ENCODE measurements around the gene HES2.
"Not testable (repeated sequence)": the region's sequence is repeated elsewhere in the genome, so short reads cannot be mapped to it uniquely, and the experiment has no call there.

HES2 gene

GRCh38 chr1:6450943-6451373 is 31.2 kb upstream of the HES2 start:
- no peak overlapping the region for H3K4me3 ChIP-seq (ENCODE audit: low read length)
- TF ChIP-seq CTCF (conservative IDR thresholded peaks at IDR 0.05; ENCODE audit: low read depth, low read length) = no peak
- no peak for DNase-seq (ENCODE audit: low read depth)

- DNase-seq (ENCODE audit: low read depth); H3K4me3 ChIP-seq (ENCODE audit: low read length): not testable (repeated sequence)
Measured at GRCh38 chr1:6450486-6450885, 30.8 kb upstream of the HES2 start.

GRCh38 chr1:6450005-6450450 is 30.3 kb upstream of the HES2 start:
- no peak overlapping the region for H3K4me3 ChIP-seq (ENCODE audit: low read length)
- no peak for TF ChIP-seq CTCF (conservative IDR thresholded peaks at IDR 0.05; ENCODE audit: low read depth, low read length)
- no peak for DNase-seq (ENCODE audit: low read depth)

GRCh38 chr1:6448749-6449631 is 29.3 kb upstream of the HES2 start:
- no peak for DNase-seq (ENCODE audit: low read depth)
- H3K4me3 ChIP-seq (ENCODE audit: low read length) = no peak overlapping the region
- peak; percentile 5 for TF ChIP-seq CTCF (conservative IDR thresholded peaks at IDR 0.05; ENCODE audit: low read depth, low read length)

DNA sequence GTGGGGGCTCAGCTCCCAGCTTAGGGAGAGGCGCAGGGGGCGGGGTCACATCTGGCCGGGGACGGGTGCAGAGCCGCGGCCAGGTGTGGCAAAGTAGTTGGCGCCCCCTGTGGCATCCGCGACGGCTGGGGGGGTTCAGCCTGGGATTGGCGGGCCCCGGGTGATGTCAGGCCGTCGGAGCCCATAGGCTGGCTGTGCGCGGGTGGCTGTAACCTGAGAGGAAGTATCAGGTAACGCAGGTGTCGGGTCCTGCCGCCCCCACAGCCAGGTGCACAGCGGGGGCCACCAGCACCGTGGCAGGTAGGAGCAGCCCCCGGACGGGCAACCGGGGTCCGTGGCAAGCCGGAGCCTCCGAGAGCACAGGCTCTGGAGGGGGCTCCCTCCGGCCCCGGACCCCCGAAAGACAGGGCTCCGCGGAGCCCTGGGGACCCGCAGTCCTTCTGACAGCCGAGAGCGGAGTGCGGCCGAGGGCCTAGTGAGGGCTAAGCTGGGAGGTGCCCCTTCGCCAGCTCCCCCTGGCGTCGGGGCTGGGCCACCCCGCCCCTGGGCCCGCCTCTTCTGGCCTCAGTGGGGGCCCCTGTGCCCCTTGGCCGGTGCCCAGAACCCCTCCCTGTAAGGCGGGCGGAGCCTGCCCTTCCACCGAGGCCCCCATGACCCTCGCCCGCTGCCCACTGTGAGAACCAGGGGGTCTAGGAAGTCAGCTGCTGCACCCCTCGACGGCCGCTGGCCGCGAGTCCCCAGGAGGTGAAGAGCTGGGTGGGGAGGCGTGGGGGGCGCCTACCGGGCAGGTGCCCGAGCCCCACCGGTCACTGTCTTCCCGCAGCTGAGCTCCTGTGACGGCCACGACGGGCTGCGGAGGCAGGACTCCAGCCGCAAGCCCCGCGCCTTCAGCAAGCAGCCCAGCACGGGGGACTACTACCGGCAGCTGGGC is 28.4 kb upstream of the HES2 start:
- H3K4me3 ChIP-seq (ENCODE audit: low read length) = no peak overlapping the region
- TF ChIP-seq CTCF (conservative IDR thresholded peaks at IDR 0.05; ENCODE audit: low read depth, low read length) = peak; percentile 22
- no peak for DNase-seq (ENCODE audit: low read depth)

- no peak for DNase-seq (ENCODE audit: low read depth)
- no peak overlapping the region for H3K4me3 ChIP-seq (ENCODE audit: low read length)
- no peak for TF ChIP-seq CTCF (conservative IDR thresholded peaks at IDR 0.05; ENCODE audit: low read depth, low read length)
Measured at GRCh38 chr1:6447016-6447817, 27.5 kb upstream of the HES2 start.

DNA sequence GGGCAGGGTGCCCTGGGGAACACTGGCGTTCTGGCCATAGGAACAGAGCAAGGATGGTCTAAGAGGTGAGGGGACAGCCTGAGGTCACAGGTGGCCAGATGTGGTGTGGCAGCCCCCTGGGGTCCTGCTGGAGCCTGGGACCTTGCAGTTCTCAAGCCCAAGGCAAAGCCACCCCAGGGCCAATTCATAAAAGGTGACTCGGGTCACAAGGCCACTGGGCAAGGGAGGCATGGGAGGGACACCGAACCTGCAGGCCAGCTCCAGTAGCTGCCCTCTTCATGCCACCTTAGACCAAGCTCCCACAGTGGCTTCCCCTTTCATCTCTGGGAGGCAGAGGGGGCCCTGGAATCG is 26.9 kb upstream of the HES2 start:
- TF ChIP-seq CTCF (conservative IDR thresholded peaks at IDR 0.05; ENCODE audit: low read depth, low read length) = no peak
- H3K4me3 ChIP-seq (ENCODE audit: low read length) = no peak overlapping the region
- DNase-seq (ENCODE audit: low read depth) = no peak

DNA sequence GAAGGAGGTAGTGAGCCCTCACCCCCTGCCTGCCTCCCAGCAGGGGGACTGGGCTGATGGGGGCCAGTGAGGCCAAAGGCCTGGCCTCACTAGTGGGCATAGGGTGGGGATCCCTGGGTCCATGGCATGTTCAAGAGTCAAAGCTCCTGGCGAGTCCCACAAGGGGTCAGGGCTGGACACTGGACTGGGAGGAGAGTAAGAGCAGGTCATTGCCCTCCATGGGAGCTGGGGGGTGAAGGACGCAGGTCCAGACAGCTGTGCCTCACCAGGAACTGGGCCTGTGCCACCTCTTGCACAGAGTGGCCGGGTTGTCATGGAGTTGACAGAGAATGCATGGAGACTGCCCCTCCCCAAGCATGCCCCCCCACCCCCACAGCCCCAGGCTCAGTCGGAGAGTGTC is 26.2 kb upstream of the HES2 start:
- DNase-seq (ENCODE audit: low read depth); H3K4me3 ChIP-seq (ENCODE audit: low read length): not testable (repeated sequence)

All from retinal pigment epithelial cell (primary cell).